Liver (tissue), 3 donors: ENCODE measurements around the gene TRIM5.

ENCODE experiments used
- FOXA1 ChIP-seq: IDR thresholded peaks from 2 replicates; pipeline ENCODE4 v1.6.1; 2016; ENCODE audit warnings: antibody characterized with exemption
- REST ChIP-seq: IDR thresholded peaks from 2 replicates; pipeline ENCODE4 v1.6.1; 2016; ENCODE audit warnings: antibody characterized with exemption, mild to moderate bottlenecking
- RXRA ChIP-seq, 2 donors: IDR thresholded peaks; 2 replicates each; pipeline ENCODE4 v1.6.1; 2017 to 2018; ENCODE audit warnings: antibody characterized with exemption in 2 of 2, mild to moderate bottlenecking in 1 of 2
- SP1 ChIP-seq: IDR thresholded peaks from 2 replicates; pipeline ENCODE4 v1.6.1; 2018; ENCODE audit warnings: antibody characterized with exemption, mild to moderate bottlenecking
- TAF1 ChIP-seq: conservative IDR thresholded peaks from 2 replicates; pipeline ENCODE4 v1.6.1; 2016; ENCODE audit warnings: antibody characterized with exemption, mild to moderate bottlenecking
- YY1 ChIP-seq: IDR thresholded peaks from 2 replicates; pipeline ENCODE4 v1.6.1; 2016; ENCODE audit warnings: antibody characterized with exemption, mild to moderate bottlenecking
- TF ChIP-seq, protein P1 (sequence below): fragments of 150-350 bp; IDR thresholded peaks from 2 replicates; pipeline ENCODE4 v1.5.1; 2017; ENCODE audit warnings: improper control_type of control experiment, low read depth, low read length; ENCODE audit not compliant: missing input control
- TF ChIP-seq, protein P2 (sequence below): IDR thresholded peaks from 2 replicates; pipeline ENCODE4 v1.6.1; 2016; ENCODE audit warnings: antibody characterized with exemption
- donor health status: healthy.
- donor health status: healthy.

DNA sequence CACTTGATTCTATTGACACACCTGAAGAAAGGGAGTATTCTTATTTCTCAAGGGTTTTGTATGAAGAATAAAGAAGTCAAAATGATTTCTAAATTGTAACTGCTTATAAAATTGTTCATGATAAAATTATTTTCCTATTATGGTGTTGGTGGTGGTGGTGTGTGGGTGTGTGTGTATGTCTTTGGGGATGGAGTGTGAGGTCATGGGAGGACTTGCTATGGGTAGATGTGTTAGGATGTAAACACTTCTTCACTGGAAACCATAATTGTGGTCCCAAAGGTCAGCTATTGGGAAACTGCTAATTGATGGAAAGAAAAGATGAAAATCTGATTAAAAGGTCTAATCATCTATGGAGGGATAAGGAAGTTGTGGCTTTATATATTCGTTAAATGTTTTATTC is 9.8 kb upstream of the TRIM5 start:
- TF ChIP-seq, protein P1, sequence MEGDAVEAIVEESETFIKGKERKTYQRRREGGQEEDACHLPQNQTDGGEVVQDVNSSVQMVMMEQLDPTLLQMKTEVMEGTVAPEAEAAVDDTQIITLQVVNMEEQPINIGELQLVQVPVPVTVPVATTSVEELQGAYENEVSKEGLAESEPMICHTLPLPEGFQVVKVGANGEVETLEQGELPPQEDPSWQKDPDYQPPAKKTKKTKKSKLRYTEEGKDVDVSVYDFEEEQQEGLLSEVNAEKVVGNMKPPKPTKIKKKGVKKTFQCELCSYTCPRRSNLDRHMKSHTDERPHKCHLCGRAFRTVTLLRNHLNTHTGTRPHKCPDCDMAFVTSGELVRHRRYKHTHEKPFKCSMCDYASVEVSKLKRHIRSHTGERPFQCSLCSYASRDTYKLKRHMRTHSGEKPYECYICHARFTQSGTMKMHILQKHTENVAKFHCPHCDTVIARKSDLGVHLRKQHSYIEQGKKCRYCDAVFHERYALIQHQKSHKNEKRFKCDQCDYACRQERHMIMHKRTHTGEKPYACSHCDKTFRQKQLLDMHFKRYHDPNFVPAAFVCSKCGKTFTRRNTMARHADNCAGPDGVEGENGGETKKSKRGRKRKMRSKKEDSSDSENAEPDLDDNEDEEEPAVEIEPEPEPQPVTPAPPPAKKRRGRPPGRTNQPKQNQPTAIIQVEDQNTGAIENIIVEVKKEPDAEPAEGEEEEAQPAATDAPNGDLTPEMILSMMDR, result no peak
- TF ChIP-seq RXRA (IDR thresholded peaks at IDR 0.05) (no peak), REST (no peak), TAF1 (no peak), YY1 (no peak), FOXA1 (no peak), SP1 (no peak)
- TF ChIP-seq, protein P2, sequence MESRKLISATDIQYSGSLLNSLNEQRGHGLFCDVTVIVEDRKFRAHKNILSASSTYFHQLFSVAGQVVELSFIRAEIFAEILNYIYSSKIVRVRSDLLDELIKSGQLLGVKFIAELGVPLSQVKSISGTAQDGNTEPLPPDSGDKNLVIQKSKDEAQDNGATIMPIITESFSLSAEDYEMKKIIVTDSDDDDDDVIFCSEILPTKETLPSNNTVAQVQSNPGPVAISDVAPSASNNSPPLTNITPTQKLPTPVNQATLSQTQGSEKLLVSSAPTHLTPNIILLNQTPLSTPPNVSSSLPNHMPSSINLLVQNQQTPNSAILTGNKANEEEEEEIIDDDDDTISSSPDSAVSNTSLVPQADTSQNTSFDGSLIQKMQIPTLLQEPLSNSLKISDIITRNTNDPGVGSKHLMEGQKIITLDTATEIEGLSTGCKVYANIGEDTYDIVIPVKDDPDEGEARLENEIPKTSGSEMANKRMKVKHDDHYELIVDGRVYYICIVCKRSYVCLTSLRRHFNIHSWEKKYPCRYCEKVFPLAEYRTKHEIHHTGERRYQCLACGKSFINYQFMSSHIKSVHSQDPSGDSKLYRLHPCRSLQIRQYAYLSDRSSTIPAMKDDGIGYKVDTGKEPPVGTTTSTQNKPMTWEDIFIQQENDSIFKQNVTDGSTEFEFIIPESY, result no peak
